Measurements from ENCODE around the gene CPNE2. TPM values are rescaled to one million over a fixed set of nuclear protein-coding genes. Genes with fewer than 3 reads are reported as not detected.

Gene CPNE2
- total RNA-seq, 4 donors from 2014 or later, result 27.4 to 56.5 (median 40.7) TPM

GRCh38 chr16:57102888-57103851 is 10.8 kb downstream of the CPNE2 start:
- no peak for TF ChIP-seq CTCF (IDR thresholded peaks at IDR 0.05; ENCODE audit: low read depth)

GRCh38 chr16:57104706-57105105 is 12.3 kb downstream of the CPNE2 start:
- TF ChIP-seq CTCF (IDR thresholded peaks at IDR 0.05; ENCODE audit: low read depth), result no peak

- TF ChIP-seq CTCF (IDR thresholded peaks at IDR 0.05; ENCODE audit: low read depth), result no peak
Measured at GRCh38 chr16:57105184-57105583, 12.8 kb downstream of the CPNE2 start.

- TF ChIP-seq CTCF (IDR thresholded peaks at IDR 0.05; ENCODE audit: low read depth), result no peak
Measured at GRCh38 chr16:57106767-57107166, 14.4 kb downstream of the CPNE2 start.

GRCh38 chr16:57107321-57107922 is 15.0 kb downstream of the CPNE2 start:
- no peak for TF ChIP-seq CTCF (IDR thresholded peaks at IDR 0.05; ENCODE audit: low read depth)

- no peak for TF ChIP-seq CTCF (IDR thresholded peaks at IDR 0.05; ENCODE audit: low read depth)
Measured at GRCh38 chr16:57108432-57108831, 16.0 kb downstream of the CPNE2 start.

GRCh38 chr16:57110937-57111336 is 18.6 kb downstream of the CPNE2 start:
- TF ChIP-seq CTCF (IDR thresholded peaks at IDR 0.05; ENCODE audit: low read depth), result no peak

Data from subcutaneous adipose tissue (tissue), 4 donors.